ENCODE results near the gene IBSP. TPM values are rescaled to one million over a fixed set of nuclear protein-coding genes. Genes with fewer than 3 reads are reported as not detected.
A peak's percentile ranks its signal among the peaks of the same experiment; 100 is the strongest.

Gene IBSP
- total and polyA plus RNA-seq, 8 donors: 0.37 TPM; not detected in 7

DNA sequence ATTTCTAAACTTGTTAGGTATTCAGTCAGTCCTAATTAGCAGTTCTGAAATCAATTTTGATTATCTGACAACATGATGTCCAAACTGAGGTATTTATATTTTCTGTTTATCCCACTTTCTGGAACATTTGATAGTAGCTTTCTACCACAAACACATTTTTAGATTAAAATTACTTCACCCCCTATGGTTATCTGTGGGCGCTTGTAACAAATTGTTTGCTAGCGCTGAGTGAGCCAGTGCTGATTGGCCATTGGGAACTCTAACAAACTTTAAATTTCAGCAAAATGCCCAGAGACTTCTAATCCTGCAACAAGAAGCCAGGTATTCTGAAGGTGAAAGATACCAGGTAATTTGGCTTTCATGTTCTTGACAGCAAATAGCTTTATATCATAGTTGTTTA, 33.3 kb downstream of the IBSP start, which contains the start of gene MEPE:
Gene MEPE, plus strand, starts transcription at position 301 of the 400 bp plus-strand sequence. CDS start 1,746 bp downstream, outside the sequence.
- no peaks in the 10 kb centered on the region for H3K27me3 ChIP-seq
- H3K27ac ChIP-seq: no peak within 1 kb of the TSS
- intact Hi-C loops (cut with DNase I): loop anchor here in 1 of 3 donors (10.0 kb wide), 1 partner anchor 148 kb away; no protein-coding TSS in a partner anchor
- DNase-seq (no peak), FAIRE-seq (no peak), ATAC-seq (no peak)
- H3K4me1 ChIP-seq: no peaks in the 10 kb centered on the region
- no peaks in the 10 kb centered on the region for H3K9me3 ChIP-seq
- TF ChIP-seq, protein P1, sequence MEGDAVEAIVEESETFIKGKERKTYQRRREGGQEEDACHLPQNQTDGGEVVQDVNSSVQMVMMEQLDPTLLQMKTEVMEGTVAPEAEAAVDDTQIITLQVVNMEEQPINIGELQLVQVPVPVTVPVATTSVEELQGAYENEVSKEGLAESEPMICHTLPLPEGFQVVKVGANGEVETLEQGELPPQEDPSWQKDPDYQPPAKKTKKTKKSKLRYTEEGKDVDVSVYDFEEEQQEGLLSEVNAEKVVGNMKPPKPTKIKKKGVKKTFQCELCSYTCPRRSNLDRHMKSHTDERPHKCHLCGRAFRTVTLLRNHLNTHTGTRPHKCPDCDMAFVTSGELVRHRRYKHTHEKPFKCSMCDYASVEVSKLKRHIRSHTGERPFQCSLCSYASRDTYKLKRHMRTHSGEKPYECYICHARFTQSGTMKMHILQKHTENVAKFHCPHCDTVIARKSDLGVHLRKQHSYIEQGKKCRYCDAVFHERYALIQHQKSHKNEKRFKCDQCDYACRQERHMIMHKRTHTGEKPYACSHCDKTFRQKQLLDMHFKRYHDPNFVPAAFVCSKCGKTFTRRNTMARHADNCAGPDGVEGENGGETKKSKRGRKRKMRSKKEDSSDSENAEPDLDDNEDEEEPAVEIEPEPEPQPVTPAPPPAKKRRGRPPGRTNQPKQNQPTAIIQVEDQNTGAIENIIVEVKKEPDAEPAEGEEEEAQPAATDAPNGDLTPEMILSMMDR (IDR thresholded peaks at IDR 0.05): no peak
- H3K4me3 ChIP-seq: no peak within 1 kb of the TSS
- 83 to 85% methylated on average over 2 of the region's 2 CpGs for WGBS, 2 donors
- H3K36me3 ChIP-seq: no peaks in the 10 kb centered on the region

DNA sequence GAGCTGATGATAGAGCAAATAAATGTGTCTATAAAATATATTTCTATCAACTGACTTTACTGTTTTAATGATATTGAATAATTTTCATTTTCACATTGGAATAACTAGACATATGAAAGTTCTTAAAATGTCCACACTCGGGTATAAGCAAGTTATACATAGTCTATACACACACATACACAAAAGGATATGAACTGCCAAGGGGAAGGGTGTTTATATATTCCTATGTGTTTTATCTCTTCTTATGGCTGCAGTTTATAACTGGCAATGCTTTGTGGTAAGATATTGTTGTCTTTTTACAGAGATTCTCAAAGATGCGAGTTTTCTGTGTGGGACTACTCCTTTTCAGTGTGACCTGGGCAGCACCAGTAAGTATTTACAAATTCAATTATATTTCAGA, 35.0 kb downstream of the IBSP start:
- no peaks in the 10 kb centered on the region for H3K9me3 ChIP-seq
- ATAC-seq: no peak
- intact Hi-C loops (cut with DNase I): loop anchor here in 1 of 3 donors (10.0 kb wide), 1 partner anchor 150 kb away; no protein-coding TSS in a partner anchor
- H3K27ac ChIP-seq: no peak overlapping the region
- no peaks in the 10 kb centered on the region for H3K36me3 ChIP-seq
- DNase-seq: no peak
- no peak overlapping the region for H3K4me3 ChIP-seq
- H3K27me3 ChIP-seq: no peaks in the 10 kb centered on the region
- FAIRE-seq: no peak
- TF ChIP-seq, protein P1 (IDR thresholded peaks at IDR 0.05): no peak
- H3K4me1 ChIP-seq: no peaks in the 10 kb centered on the region
- 67 to 79% methylated on average over 2 of the region's 2 CpGs for WGBS, 2 donors

DNA sequence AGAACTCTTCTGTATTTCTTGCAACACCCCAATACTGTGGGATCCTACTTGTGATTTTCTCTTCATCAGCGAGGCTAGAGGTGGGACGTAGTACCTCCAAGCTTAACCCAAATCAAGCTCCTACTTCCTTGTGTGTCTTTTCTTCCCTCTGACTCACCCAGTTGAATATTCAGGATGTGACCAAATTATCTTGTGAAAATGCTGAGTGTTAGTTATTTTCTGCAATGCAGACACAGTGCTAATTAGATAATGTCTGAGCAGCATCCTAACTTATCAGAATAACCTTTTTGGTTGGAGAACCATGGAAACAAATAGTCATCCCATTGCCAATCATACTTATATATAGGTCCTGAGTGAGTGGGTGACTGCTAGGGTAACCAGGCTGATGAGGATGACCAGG, 35.8 kb downstream of the IBSP start:
- no peaks in the 10 kb centered on the region for H3K9me3 ChIP-seq
- no peaks in the 10 kb centered on the region for H3K27me3 ChIP-seq
- H3K4me1 ChIP-seq: no peaks in the 10 kb centered on the region
- intact Hi-C loops (cut with DNase I): loop anchor here in 1 of 3 donors (10.0 kb wide), 1 partner anchor 150 kb away; no protein-coding TSS in a partner anchor
- no peak overlapping the region for H3K4me3 ChIP-seq
- 83 to 97% methylated on average over 2 of the region's 2 CpGs for whole genome bisulfite sequencing, 2 donors
- no peak overlapping the region for H3K27ac ChIP-seq
- DNase-seq (no peak), ATAC-seq (peak in 3 of 4 donors; percentile 11 to 36 (median 32)), FAIRE-seq (no peak)
- TF ChIP-seq, protein P1 (IDR thresholded peaks at IDR 0.05): no peak
- no peaks in the 10 kb centered on the region for H3K36me3 ChIP-seq

DNA sequence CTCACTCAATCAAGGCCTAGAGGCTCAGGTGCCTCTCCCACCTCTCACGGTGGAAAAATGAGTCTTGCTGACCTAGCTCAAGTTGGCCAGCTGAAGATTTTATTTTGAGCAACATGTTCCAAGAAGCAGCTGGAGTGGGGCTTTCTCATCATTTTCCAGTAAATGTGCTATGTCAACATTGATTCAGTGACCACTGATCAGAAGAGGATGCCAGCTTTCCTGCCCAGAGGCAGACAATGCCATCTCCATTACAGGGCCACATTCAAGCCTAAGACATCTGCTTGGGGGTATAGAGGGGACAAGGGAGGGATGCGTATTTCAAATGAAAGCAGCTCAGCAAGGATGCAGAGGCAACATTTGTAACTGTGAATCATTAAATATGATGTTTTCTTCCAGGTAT, 36.4 kb downstream of the IBSP start:
- 76 to 92% methylated on average over 2 of the region's 2 CpGs for WGBS, 2 donors
- DNase-seq: no peak
- Histone ChIP-seq H3K27me3 (no peaks in the 10 kb centered on the region), H3K27ac (no peak overlapping the region), H3K4me3 (no peak overlapping the region), H3K9me3 (no peaks in the 10 kb centered on the region), H3K4me1 (no peaks in the 10 kb centered on the region), H3K36me3 (no peaks in the 10 kb centered on the region)
- peak in 2 of 4 donors; percentile 14 to 66 for ATAC-seq
- intact Hi-C loops (cut with DNase I): loop anchor here in 1 of 3 donors (10.0 kb wide), 1 partner anchor 151 kb away; no protein-coding TSS in a partner anchor
- TF ChIP-seq, protein P1 (IDR thresholded peaks at IDR 0.05): no peak
- FAIRE-seq: no peak

DNA sequence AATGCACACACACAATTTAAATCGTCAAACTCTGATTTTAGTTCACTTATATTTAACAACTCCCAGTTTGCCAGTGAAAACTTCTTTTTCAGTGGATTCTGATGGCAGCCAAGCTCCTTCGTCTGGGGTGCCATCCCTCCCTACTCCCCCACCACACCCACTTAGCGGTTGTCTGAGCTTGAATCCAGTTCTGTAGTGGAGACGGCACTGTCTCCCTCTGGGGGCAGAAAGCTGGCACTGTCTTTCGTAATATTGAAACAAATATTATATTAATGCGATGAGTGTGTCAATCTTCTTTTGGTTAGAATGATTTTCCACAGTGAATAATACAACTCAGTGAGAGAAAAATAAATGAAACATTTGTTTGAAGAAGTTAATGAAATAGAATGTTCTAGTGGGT, 38.9 kb downstream of the IBSP start:
- intact Hi-C loops (cut with DNase I): loop anchor here in 1 of 3 donors (10.0 kb wide), 1 partner anchor 153 kb away; no protein-coding TSS in a partner anchor
- FAIRE-seq: no peak
- H3K27ac ChIP-seq: no peak overlapping the region
- DNase-seq: no peak
- 58 to 72% methylated on average over 6 of the region's 6 CpGs for WGBS, 2 donors
- no peaks in the 10 kb centered on the region for H3K36me3 ChIP-seq
- TF ChIP-seq, protein P1 (IDR thresholded peaks at IDR 0.05): no peak
- no peak overlapping the region for H3K4me3 ChIP-seq
- peak in 2 of 4 donors; percentile 33 to 42 for ATAC-seq
- no peaks in the 10 kb centered on the region for H3K9me3 ChIP-seq
- H3K4me1 ChIP-seq: no peaks in the 10 kb centered on the region
- H3K27me3 ChIP-seq: no peaks in the 10 kb centered on the region

All from pancreas (tissue), 10 donors.